Keratinocyte (primary cell): Measurements from ENCODE around the gene TMEM205. TPM values are rescaled to one million over a fixed set of nuclear protein-coding genes. Genes with fewer than 3 reads are reported as not detected.
"Not testable (repeated sequence)": the region's sequence is repeated elsewhere in the genome, so short reads cannot be mapped to it uniquely, and the experiment has no call there.

Source experiments
- DNase-seq: peaks from one replicate; pipeline ENCODE4 v3.0.0-alpha.2; 2011; ENCODE audit warnings: low read depth, missing footprints, low spot score
- FAIRE-seq: peaks from 2 replicates; lab custom pipeline; 2011; peaks lifted over from hg19 to GRCh38; lab: Jason Lieb, UNC
- H2AFZ ChIP-seq: 2 replicates; pipeline ENCODE4 v1.6.0; 2012; ENCODE audit warnings: low read length, control low read depth, inconsistent platforms; ENCODE audit not compliant: control insufficient read depth
- H3K27ac ChIP-seq: 2 replicates; pipeline ENCODE4 v1.5.1; 2011; ENCODE audit warnings: low read length; ENCODE audit not compliant: control insufficient read depth, insufficient read depth
- H3K27me3 ChIP-seq: 3 replicates; pipeline ENCODE4 v1.6.0; 2011; ENCODE audit warnings: low read length; ENCODE audit not compliant: control insufficient read depth, insufficient read depth; ENCODE audit errors: extremely low read depth
- H3K36me3 ChIP-seq, 2 experiments: 2 replicates in 1 of 2; 3 replicates in 1 of 2; pipeline ENCODE4 v1.5.1; 2011; ENCODE audit warnings: low read length in 2 of 2, mild to moderate bottlenecking in 1 of 2; ENCODE audit not compliant: control insufficient read depth in 2 of 2, insufficient read depth in 2 of 2; ENCODE audit errors: extremely low read depth in 1 of 2
- H3K4me1 ChIP-seq: 3 replicates; pipeline ENCODE4 v1.5.1; 2011; ENCODE audit warnings: low read length; ENCODE audit not compliant: control insufficient read depth, insufficient read depth; ENCODE audit errors: extremely low read depth
- H3K4me2 ChIP-seq: 3 replicates; pipeline ENCODE4 v1.6.0; 2011; ENCODE audit warnings: low read depth, low read length; ENCODE audit not compliant: control insufficient read depth, insufficient read depth; ENCODE audit errors: extremely low read depth
- H3K4me3 ChIP-seq, 3 experiments: fragments of 200-600 bp in 1 of 3; sonication (generic) in 1 of 3; 2 replicates in 2 of 3; 3 replicates in 1 of 3; pipeline ENCODE4 v1.5.1; 2011 to 2016; ENCODE audit warnings: low read length in 3 of 3, mild to moderate bottlenecking in 3 of 3, control low read depth in 2 of 3, inconsistent platforms in 1 of 3, low read depth in 1 of 3, mixed read lengths in 1 of 3, mixed run types in 1 of 3, moderate library complexity in 1 of 3; ENCODE audit not compliant: control insufficient read depth in 2 of 3, insufficient read depth in 2 of 3; ENCODE audit errors: extremely low read depth in 1 of 3
- H3K79me2 ChIP-seq: 2 replicates; pipeline ENCODE4 v1.6.0; 2012; ENCODE audit warnings: low read length; ENCODE audit not compliant: control insufficient read depth, insufficient read depth
- H3K9ac ChIP-seq: 3 replicates; pipeline ENCODE4 v1.6.0; 2011; ENCODE audit warnings: low read length; ENCODE audit not compliant: control insufficient read depth, insufficient read depth; ENCODE audit errors: extremely low read depth
- H3K9me1 ChIP-seq: 3 replicates; pipeline ENCODE4 v1.6.0; 2011; ENCODE audit warnings: low read length; ENCODE audit not compliant: control insufficient read depth, insufficient read depth; ENCODE audit errors: extremely low read depth
- H3K9me3 ChIP-seq: 2 replicates; pipeline ENCODE4 v1.5.1; 2012; ENCODE audit warnings: low read depth, low read length; ENCODE audit not compliant: control insufficient read depth
- H4K20me1 ChIP-seq: 3 replicates; pipeline ENCODE4 v1.6.0; 2011; ENCODE audit warnings: low read length; ENCODE audit not compliant: control insufficient read depth, insufficient read depth; ENCODE audit errors: extremely low read depth
- CTCF ChIP-seq, 3 experiments: IDR thresholded peaks in 1 of 3; conservative IDR thresholded peaks in 1 of 3; optimal IDR thresholded peaks in 1 of 3; 2 replicates in 2 of 3; 3 replicates in 1 of 3; pipeline versions ENCODE3 to v1.5.1; 2011; ENCODE audit warnings: low read length in 3 of 3, mild to moderate bottlenecking in 3 of 3, moderate library complexity in 2 of 3, control low read depth in 1 of 3, inconsistent platforms in 1 of 3; ENCODE audit not compliant: insufficient read depth in 2 of 3; ENCODE audit errors: extremely low read depth in 1 of 3
- EZH2 ChIP-seq: IDR thresholded peaks from one replicate; pipeline ENCODE4 v1.6.1; 2012; ENCODE audit warnings: inconsistent platforms, mild to moderate bottlenecking, low read length, moderate library complexity
- dilution Hi-C: fragments of 300-500 bp; cut with MboI; formaldehyde crosslinking; loops from one replicate; pipeline ENCODE4 v1.7.0; 2020; ENCODE audit warnings: low sequenced_read_pairs; ENCODE audit not compliant: extremely low pct_ligation_motif_present
- polyA plus RNA-seq, 5 experiments: library from polyadenylated mRNA; depleted of rRNA in 3 of 5; stranded (reverse) in 3 of 5; stranded (forward) in 1 of 5; unstranded in 1 of 5; fragments of >200 nt; gene quantifications; 1 replicate in 1 of 5; 2 replicates in 3 of 5; 3 replicates in 1 of 5; pipeline versions ENCODE4 v1.2.1 to v1.2.3, GENCODE V29; 2011 to 2012; ENCODE audit warnings: missing spikeins in 2 of 5, low read depth in 1 of 5, low replicate concordance in 1 of 5

TMEM205 gene
- polyA plus RNA-seq, 1 donor (not counting 4 experiments of a cell fraction or from before 2014, with no cell fraction given) = 65.5 TPM

GRCh38 chr19:11345122-11345803 is 805 bp downstream of the TMEM205 start:
- H3K36me3 ChIP-seq = peaks cover 4 to 8% of the 10 kb centered on the region in 2 experiments
- peak overlapping the region; percentile 26 for H2AFZ ChIP-seq
- H3K27ac ChIP-seq = peak overlapping the region; percentile 95
- H3K9ac ChIP-seq = peak overlapping the region; percentile 93
- H3K4me3 ChIP-seq = peak overlapping the region; percentile 66 to 91 (median 84)
- DNase-seq (no peak), FAIRE-seq (no peak)
- peaks cover 4% of the 10 kb centered on the region for H3K9me1 ChIP-seq
- TF ChIP-seq CTCF (optimal IDR thresholded peaks at IDR 0.05 in 1 of 3, IDR thresholded peaks at IDR 0.05 in 1 of 3, conservative IDR thresholded peaks at IDR 0.05 in 1 of 3; ENCODE audit: extremely low read depth in 1 of 3, insufficient read depth in 2 of 3, low read length in 3 of 3) (no peak), EZH2 (no peak)
- no peaks in the 10 kb centered on the region for H3K79me2 ChIP-seq
- dilution Hi-C loops = no loop called here
- no peaks in the 10 kb centered on the region for H4K20me1 ChIP-seq
- no peaks in the 10 kb centered on the region for H3K9me3 ChIP-seq
- H3K4me2 ChIP-seq = peak overlapping the region; percentile 60
- H3K27me3 ChIP-seq = no peaks in the 10 kb centered on the region
- H3K4me1 ChIP-seq = peaks cover 23% of the 10 kb centered on the region

- Histone ChIP-seq H3K36me3 (peaks cover 7 to 8% of the 10 kb centered on the region in 2 experiments), H3K9ac (no peak overlapping the region), H3K9me1 (peaks cover 4% of the 10 kb centered on the region), H2AFZ (no peak overlapping the region), H3K79me2 (peaks cover 11% of the 10 kb centered on the region), H3K4me1 (peaks cover 32% of the 10 kb centered on the region), H3K27ac (no peak overlapping the region), H3K4me3 (no peak overlapping the region), H4K20me1 (no peaks in the 10 kb centered on the region), H3K4me2 (no peak overlapping the region), H3K27me3 (no peaks in the 10 kb centered on the region), H3K9me3 (no peaks in the 10 kb centered on the region)
- no peak for FAIRE-seq
- dilution Hi-C loops = no loop called here
- no peak for TF ChIP-seq EZH2
- TF ChIP-seq CTCF (optimal IDR thresholded peaks at IDR 0.05 in 1 of 3, IDR thresholded peaks at IDR 0.05 in 1 of 3, conservative IDR thresholded peaks at IDR 0.05 in 1 of 3; ENCODE audit: extremely low read depth in 1 of 3, insufficient read depth in 2 of 3, low read length in 3 of 3) = no peak
- DNase-seq = no peak
Measured at GRCh38 chr19:11342429-11342828, 3.6 kb downstream of the TMEM205 start.

GRCh38 chr19:11340099-11340467 is 6.0 kb downstream of the TMEM205 start:
- H3K27ac ChIP-seq, FAIRE-seq, H2AFZ ChIP-seq, H3K9me3 ChIP-seq, H3K4me2 ChIP-seq, H3K27me3 ChIP-seq, H4K20me1 ChIP-seq, dilution Hi-C loops, H3K9ac ChIP-seq, H3K9me1 ChIP-seq, DNase-seq: not testable (repeated sequence)
- H3K36me3 ChIP-seq = peaks cover 22 to 25% of the 10 kb centered on the region in 2 experiments
- peak overlapping the region in 1 of 3 experiments; percentile 81 for H3K4me3 ChIP-seq
- peaks cover 14% of the 10 kb centered on the region for H3K79me2 ChIP-seq
- H3K4me1 ChIP-seq = peaks cover 19% of the 10 kb centered on the region
